RWPE1 (cell line): ENCODE measurements around the gene SLC35D2.

Experiments used
- CTCF ChIA-PET: fragments of 350-600 bp; sonication (Branson Sonifier 250); formaldehyde crosslinking; extraction: SDS; loops from one replicate; lab custom pipeline; 2021; lab: Yijun Ruan, JAX
- POLR2A ChIA-PET: fragments of 400-600 bp; formaldehyde crosslinking; extraction: SDS; loops from one replicate; lab custom pipeline; 2020; ENCODE audit warnings: antibody characterized with exemption; ENCODE audit not compliant: low non-redundant PET; lab: Yijun Ruan, JAX
- DNase-seq: peaks from one replicate; pipeline ENCODE4 v3.0.0; 2012; ENCODE audit warnings: low spot score
- H3K27ac ChIP-seq: fragments of 450-650 bp; 2 replicates; pipeline ENCODE4 v1.5.1; 2017
- CTCF ChIP-seq: fragments of 450-650 bp; conservative IDR thresholded peaks from 2 replicates; pipeline ENCODE4 v1.5.1; 2017; ENCODE audit warnings: low read depth, mild to moderate bottlenecking

Gene SLC35D2

GRCh38 chr9:96394832-96395496 lies 11.5 kb upstream of the SLC35D2 start:
- no peak for TF ChIP-seq CTCF
- ChIA-PET CTCF (no interaction called here), POLR2A (no interaction called here)
- H3K27ac ChIP-seq = no peak overlapping the region
- DNase-seq = no peak

GRCh38 chr9:96392263-96392662 lies 8.8 kb upstream of the SLC35D2 start:
- POLR2A ChIA-PET = no interaction called here
- no peak for TF ChIP-seq CTCF
- CTCF ChIA-PET = no interaction called here

GRCh38 chr9:96391021-96391765 lies 7.7 kb upstream of the SLC35D2 start:
- ChIA-PET POLR2A (no interaction called here), CTCF (interaction anchor here (0.6 to 0.7 kb wide), 2 partner anchors 25 to 1734 kb away, joined by 3 read pairs; no protein-coding TSS in a partner anchor)
- H3K27ac ChIP-seq = peak overlapping the region; percentile 19
- DNase-seq = no peak
- TF ChIP-seq CTCF = no peak

More at GRCh38 chr9:96392263-96392662, 8.8 kb upstream of the SLC35D2 start:
- no peak overlapping the region for H3K27ac ChIP-seq
- no peak for DNase-seq

- ChIA-PET POLR2A (no interaction called here), CTCF (no interaction called here)
- no peak for TF ChIP-seq CTCF
- DNase-seq = no peak
- H3K27ac ChIP-seq = no peak overlapping the region
Measured at GRCh38 chr9:96388144-96388543, 4.6 kb upstream of the SLC35D2 start.

- no peak overlapping the region for H3K27ac ChIP-seq
- ChIA-PET POLR2A (no interaction called here), CTCF (interaction anchor here (0.6 to 0.9 kb wide), 2 partner anchors 59 to 584 kb away, joined by 3 to 4 read pairs; no protein-coding TSS in a partner anchor)
- DNase-seq = no peak
- TF ChIP-seq CTCF = no peak
Measured at GRCh38 chr9:96386157-96386556, 2.6 kb upstream of the SLC35D2 start.

GRCh38 chr9:96382839-96383164 lies 709 bp downstream of the SLC35D2 start:
- ChIA-PET CTCF (interaction anchor here (0.7 kb wide), 1 partner anchor 27 kb away, joined by 3 read pairs; no protein-coding TSS in a partner anchor), POLR2A (interaction anchor here (0.7 kb wide), 2 partner anchors 16 to 29 kb away, joined by 4 read pairs; no protein-coding TSS in a partner anchor)
- peak overlapping the region; percentile 78 for H3K27ac ChIP-seq
- no peak for DNase-seq
- no peak for TF ChIP-seq CTCF
